Neural cell (in vitro differentiated cells): ENCODE measurements around the gene KLHDC7B.

Experiments used
- CTCF ChIP-seq: fragments of 450-650 bp; IDR thresholded peaks from 2 replicates; pipeline ENCODE4 v1.5.1; 2014; ENCODE audit warnings: antibody characterized with exemption, mild to moderate bottlenecking, moderate library complexity; ENCODE audit not compliant: poor library complexity, severe bottlenecking
- EP300 ChIP-seq: fragments of 450-650 bp; conservative IDR thresholded peaks from 2 replicates; pipeline ENCODE4 v1.6.1; 2014; ENCODE audit warnings: antibody characterized with exemption, mild to moderate bottlenecking, moderate library complexity; ENCODE audit not compliant: poor library complexity, severe bottlenecking
- MXI1 ChIP-seq: fragments of 450-650 bp; conservative IDR thresholded peaks from 2 replicates; pipeline ENCODE4 v1.6.1; 2014; ENCODE audit warnings: antibody characterized with exemption, mild to moderate bottlenecking; ENCODE audit not compliant: poor library complexity, severe bottlenecking
- POLR2AphosphoS5 ChIP-seq: IDR thresholded peaks from 2 replicates; pipeline ENCODE4 v1.6.1; 2012
- TAF1 ChIP-seq: IDR thresholded peaks from 2 replicates; pipeline ENCODE4 v1.6.1; 2012; ENCODE audit warnings: low read depth
- TF ChIP-seq, protein P1 (sequence below): IDR thresholded peaks from 2 replicates; pipeline ENCODE4 v1.6.1; 2012; ENCODE audit warnings: borderline replicate concordance

DNA sequence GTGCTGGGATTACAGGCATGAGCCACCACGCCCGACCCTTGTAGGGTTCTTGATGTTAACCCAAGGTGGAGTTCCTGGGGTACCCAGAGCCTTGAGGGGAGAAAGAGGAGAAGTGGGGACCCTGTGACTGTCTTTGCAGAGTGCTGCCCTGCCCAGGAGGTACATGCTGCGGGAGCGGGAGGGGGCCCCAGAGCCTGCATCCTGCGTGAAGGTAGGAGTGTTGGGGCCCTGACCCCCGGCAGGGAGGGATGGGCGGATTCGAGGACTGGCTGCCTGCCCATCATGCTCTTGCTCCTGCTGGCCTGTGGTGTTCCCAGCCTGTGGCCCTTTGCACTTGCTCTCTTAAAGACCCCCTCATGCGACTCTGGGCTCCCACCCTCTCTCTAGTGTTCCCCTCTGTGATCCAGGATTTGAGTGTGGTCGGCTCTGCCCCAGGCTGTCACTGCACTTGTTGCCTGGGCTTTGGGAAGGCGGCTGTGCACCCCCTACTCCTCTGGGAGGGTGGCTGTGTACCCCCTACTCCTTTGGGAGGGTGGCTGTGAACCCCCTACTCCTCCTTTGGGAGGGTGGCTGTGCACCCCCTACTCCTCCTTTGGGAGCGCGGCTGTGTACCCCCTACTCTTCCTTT, 24.8 kb upstream of the KLHDC7B start:
- TF ChIP-seq CTCF (no peak), POLR2AphosphoS5 (no peak), EP300 (no peak), TAF1 (no peak), MXI1 (no peak)
- TF ChIP-seq, protein P1, sequence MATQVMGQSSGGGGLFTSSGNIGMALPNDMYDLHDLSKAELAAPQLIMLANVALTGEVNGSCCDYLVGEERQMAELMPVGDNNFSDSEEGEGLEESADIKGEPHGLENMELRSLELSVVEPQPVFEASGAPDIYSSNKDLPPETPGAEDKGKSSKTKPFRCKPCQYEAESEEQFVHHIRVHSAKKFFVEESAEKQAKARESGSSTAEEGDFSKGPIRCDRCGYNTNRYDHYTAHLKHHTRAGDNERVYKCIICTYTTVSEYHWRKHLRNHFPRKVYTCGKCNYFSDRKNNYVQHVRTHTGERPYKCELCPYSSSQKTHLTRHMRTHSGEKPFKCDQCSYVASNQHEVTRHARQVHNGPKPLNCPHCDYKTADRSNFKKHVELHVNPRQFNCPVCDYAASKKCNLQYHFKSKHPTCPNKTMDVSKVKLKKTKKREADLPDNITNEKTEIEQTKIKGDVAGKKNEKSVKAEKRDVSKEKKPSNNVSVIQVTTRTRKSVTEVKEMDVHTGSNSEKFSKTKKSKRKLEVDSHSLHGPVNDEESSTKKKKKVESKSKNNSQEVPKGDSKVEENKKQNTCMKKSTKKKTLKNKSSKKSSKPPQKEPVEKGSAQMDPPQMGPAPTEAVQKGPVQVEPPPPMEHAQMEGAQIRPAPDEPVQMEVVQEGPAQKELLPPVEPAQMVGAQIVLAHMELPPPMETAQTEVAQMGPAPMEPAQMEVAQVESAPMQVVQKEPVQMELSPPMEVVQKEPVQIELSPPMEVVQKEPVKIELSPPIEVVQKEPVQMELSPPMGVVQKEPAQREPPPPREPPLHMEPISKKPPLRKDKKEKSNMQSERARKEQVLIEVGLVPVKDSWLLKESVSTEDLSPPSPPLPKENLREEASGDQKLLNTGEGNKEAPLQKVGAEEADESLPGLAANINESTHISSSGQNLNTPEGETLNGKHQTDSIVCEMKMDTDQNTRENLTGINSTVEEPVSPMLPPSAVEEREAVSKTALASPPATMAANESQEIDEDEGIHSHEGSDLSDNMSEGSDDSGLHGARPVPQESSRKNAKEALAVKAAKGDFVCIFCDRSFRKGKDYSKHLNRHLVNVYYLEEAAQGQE: no peak
